ENCODE measurements around the gene EXOC6. TPM values are rescaled to one million over a fixed set of nuclear protein-coding genes. Genes with fewer than 3 reads are reported as not detected.

EXOC6 gene
- total RNA-seq, 4 donors from 2014 or later: 14.4 to 22.4 (median 16.8) TPM

DNA sequence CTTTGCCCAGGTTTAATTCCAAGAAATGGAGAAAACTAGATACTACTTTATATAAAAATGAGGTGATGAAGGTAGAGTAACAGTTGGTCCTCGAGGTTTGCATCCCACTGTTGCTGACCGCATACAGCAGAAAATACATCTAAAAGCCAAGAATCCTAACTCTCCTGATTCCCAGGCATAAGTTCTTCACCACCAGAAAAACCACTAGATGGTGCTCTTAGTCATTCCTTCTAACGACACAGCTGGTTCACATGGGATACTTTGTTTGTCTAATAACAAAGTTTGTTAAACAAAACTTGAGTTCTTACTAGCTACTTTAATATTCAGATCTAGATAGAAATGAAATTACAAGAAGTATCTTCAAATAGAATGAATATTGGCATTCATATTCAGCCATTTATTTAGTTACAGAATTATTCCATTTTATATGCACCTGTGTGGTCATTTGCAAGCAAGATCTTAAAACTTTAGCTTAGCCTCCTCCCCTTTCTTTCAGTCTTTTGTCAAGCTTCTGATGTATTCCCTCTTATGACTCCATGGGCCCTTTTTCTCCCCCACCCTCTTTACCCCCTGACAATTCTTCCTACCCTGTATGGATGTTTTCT, 158.2 kb downstream of the EXOC6 start:
- H3K27me3 ChIP-seq: no peaks in the 10 kb centered on the region
- H3K9me3 ChIP-seq: no peaks in the 10 kb centered on the region

DNA sequence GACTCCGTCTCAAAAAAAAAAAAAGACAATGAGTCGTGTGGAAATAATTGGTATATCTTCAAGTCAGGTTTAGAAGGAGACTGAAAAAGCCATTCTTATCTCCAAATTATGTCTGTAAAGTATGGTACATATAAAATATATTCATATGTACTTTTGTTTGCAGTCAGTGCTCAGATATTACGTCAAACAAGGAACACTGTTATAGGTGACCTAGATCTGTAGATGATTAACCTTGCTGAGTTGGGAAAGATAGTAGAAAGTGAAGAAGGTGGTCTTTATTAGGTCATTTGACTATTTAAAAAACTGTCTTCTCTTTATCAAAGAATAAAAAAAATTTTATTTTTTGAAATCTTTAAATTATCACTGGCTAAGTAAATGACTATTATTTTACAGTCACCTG, 167.4 kb downstream of the EXOC6 start:
- no peak for ATAC-seq
- Histone ChIP-seq H3K27ac (no peak overlapping the region), H3K36me3 (peaks cover 0 to 28% of the 10 kb centered on the region in 2 donors), H3K4me1 (no peaks in the 10 kb centered on the region), H3K27me3 (no peaks in the 10 kb centered on the region), H3K4me3 (no peak overlapping the region), H3K9me3 (no peaks in the 10 kb centered on the region)
- WGBS, 2 donors (ENCODE audit: low coverage in 1 of 2): 88 to 98% methylated on average over 3 of the region's 3 CpGs
- TF ChIP-seq EP300 (IDR thresholded peaks at IDR 0.05) (no peak), POLR2A (IDR thresholded peaks at IDR 0.05) (no peak)
- TF ChIP-seq, protein P1, sequence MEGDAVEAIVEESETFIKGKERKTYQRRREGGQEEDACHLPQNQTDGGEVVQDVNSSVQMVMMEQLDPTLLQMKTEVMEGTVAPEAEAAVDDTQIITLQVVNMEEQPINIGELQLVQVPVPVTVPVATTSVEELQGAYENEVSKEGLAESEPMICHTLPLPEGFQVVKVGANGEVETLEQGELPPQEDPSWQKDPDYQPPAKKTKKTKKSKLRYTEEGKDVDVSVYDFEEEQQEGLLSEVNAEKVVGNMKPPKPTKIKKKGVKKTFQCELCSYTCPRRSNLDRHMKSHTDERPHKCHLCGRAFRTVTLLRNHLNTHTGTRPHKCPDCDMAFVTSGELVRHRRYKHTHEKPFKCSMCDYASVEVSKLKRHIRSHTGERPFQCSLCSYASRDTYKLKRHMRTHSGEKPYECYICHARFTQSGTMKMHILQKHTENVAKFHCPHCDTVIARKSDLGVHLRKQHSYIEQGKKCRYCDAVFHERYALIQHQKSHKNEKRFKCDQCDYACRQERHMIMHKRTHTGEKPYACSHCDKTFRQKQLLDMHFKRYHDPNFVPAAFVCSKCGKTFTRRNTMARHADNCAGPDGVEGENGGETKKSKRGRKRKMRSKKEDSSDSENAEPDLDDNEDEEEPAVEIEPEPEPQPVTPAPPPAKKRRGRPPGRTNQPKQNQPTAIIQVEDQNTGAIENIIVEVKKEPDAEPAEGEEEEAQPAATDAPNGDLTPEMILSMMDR (IDR thresholded peaks at IDR 0.05): no peak

More for the DNA sequence above, 158.2 kb downstream of the EXOC6 start:
- H3K27ac ChIP-seq: no peak overlapping the region
- no peak overlapping the region for H3K4me3 ChIP-seq
- no peak for ATAC-seq
- 11% methylated on average over 3 of the region's 3 CpGs for WGBS, 2 donors (ENCODE audit: low coverage in 1 of 2)
- peaks cover 0 to 1% of the 10 kb centered on the region in 2 donors for H3K36me3 ChIP-seq
- no peaks in the 10 kb centered on the region for H3K4me1 ChIP-seq
- TF ChIP-seq, protein P1 (IDR thresholded peaks at IDR 0.05): peak; percentile 17 to 54 (median 27)
- TF ChIP-seq POLR2A (IDR thresholded peaks at IDR 0.05): no peak

DNA sequence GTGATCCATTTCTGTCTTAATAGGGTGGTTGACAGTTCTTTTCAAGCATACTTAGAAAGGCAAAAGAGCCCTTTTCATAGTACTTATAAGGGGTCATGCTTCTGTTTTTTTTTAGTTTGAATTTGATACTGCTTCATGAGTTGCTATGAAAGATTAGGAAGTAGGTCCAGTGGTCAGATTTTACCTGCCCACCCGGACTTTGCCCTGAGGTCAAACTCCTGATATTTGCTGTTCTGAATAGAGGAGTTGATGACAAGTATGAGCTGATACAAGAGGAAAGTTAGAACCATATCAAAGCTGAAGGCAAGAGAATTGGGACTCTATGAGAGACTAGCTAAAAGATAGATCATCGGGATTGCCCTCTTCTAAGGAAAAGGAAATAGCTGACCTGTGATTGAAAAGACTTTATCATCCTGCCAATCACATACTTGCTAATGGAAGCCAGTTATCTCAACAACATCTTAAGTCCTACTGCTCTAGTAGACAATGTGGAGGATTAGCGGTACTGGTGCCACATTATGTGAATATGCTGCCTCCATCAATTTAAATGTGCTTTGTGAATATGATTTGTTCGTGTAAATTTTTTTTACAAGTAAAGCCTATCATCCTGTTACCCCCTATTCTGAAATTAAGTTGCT, 174.8 kb downstream of the EXOC6 start:
- Histone ChIP-seq H3K27me3 (no peaks in the 10 kb centered on the region), H3K4me3 (no peak overlapping the region), H3K9me3 (peaks cover 0 to 12% (median 0%) of the 10 kb centered on the region in 3 donors), H3K36me3 (peaks cover 0 to 36% of the 10 kb centered on the region in 2 donors), H3K27ac (no peak overlapping the region), H3K4me1 (no peaks in the 10 kb centered on the region)
- TF ChIP-seq POLR2A (IDR thresholded peaks at IDR 0.05) (no peak), POLR2AphosphoS5 (IDR thresholded peaks at IDR 0.05) (no peak), EP300 (IDR thresholded peaks at IDR 0.05) (no peak)
- TF ChIP-seq, protein P1 (IDR thresholded peaks at IDR 0.05): no peak
- ATAC-seq: no peak
- WGBS, 2 donors (ENCODE audit: low coverage in 1 of 2): 94 to 98% methylated on average over 4 of the region's 4 CpGs

DNA sequence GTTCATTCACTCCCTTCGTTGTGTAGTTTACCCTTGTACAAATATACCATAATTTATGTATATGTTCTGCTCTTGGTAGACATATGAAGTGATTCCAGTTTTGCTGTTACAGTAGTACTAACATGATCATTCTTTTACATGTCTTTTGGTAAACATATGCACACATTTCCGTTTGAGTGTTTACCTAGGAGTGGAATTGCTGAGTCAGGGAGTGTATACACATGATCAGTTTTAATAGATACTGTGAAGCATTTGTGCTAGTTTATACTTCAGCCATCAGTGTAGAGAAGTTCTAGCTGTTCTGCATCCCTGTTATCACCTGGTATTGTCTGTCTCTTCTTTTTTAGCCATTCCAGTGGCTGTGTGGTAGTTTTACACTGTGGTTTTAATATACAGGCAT, 177.8 kb downstream of the EXOC6 start:
- no peak for TF ChIP-seq POLR2AphosphoS5 (IDR thresholded peaks at IDR 0.05)
- no peak for TF ChIP-seq POLR2A (IDR thresholded peaks at IDR 0.05)
- TF ChIP-seq, protein P1 (IDR thresholded peaks at IDR 0.05): no peak
- TF ChIP-seq EP300 (IDR thresholded peaks at IDR 0.05): no peak
- peaks cover 0 to 12% (median 4%) of the 10 kb centered on the region in 3 donors for H3K4me1 ChIP-seq
- H3K27me3 ChIP-seq: no peaks in the 10 kb centered on the region
- WGBS, 2 donors (ENCODE audit: low coverage in 1 of 2): 48 to 65% methylated on average over 2 of the region's 2 CpGs
- no peak for ATAC-seq
- H3K27ac ChIP-seq: no peak overlapping the region
- peaks cover 0 to 12% (median 0%) of the 10 kb centered on the region in 3 donors for H3K9me3 ChIP-seq
- no peak overlapping the region for H3K4me3 ChIP-seq
- H3K36me3 ChIP-seq: peaks cover 0 to 33% of the 10 kb centered on the region in 2 donors

DNA sequence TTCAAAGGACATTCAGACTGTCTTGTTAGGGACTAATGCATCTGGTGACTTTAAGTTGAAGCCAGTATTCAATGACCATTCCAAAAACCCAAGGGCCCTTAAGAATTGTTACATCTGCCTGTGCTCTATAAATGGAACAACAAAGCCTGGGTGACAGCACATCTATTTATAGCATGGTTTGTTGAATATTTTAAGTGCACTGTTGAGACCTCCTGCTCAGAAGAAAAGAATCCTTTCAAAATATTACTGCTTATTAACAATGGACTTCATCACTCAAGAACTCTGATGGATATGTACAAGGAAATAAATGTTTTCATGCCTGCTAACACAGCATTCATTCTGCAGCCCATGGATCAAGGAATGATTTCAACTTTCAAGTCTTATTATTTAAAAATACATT, 179.2 kb downstream of the EXOC6 start:
- Histone ChIP-seq H3K36me3 (peaks cover 0 to 33% of the 10 kb centered on the region in 2 donors), H3K27me3 (no peaks in the 10 kb centered on the region), H3K27ac (no peak overlapping the region), H3K4me1 (peaks cover 0 to 15% (median 4%) of the 10 kb centered on the region in 3 donors), H3K4me3 (no peak overlapping the region), H3K9me3 (peaks cover 0 to 12% (median 0%) of the 10 kb centered on the region in 3 donors)
- TF ChIP-seq POLR2AphosphoS5 (IDR thresholded peaks at IDR 0.05): no peak
- TF ChIP-seq, protein P1 (IDR thresholded peaks at IDR 0.05): no peak
- TF ChIP-seq EP300 (IDR thresholded peaks at IDR 0.05): no peak
- TF ChIP-seq POLR2A (IDR thresholded peaks at IDR 0.05): no peak
- no peak for ATAC-seq
